Adrenal gland (tissue), 12 donors: ENCODE data around the gene SCYGR2. TPM values are rescaled to one million over a fixed set of nuclear protein-coding genes. Genes with fewer than 3 reads are reported as not detected.

ENCODE experiments used
- DNase-seq, 7 donors: peaks; one replicate each; pipeline ENCODE4 v3.0.0-alpha.2; 2019 to 2020
- H3K27ac ChIP-seq, 5 donors: fragments of 200-600 bp; sonication (generic) in 4 of 5; 1 replicate in 3 of 5; 2 replicates in 2 of 5; pipeline versions ENCODE4 v1.5.1 to v1.8.0; 2016 to 2020; ENCODE audit warnings: mild to moderate bottlenecking in 1 of 5
- H3K27me3 ChIP-seq: fragments of 200-600 bp; 2 replicates; pipeline ENCODE4 v1.8.0; 2021
- H3K36me3 ChIP-seq, 2 donors: fragments of 200-600 bp; replicated peaks in 1 of 2; 1 replicate in 1 of 2; 2 replicates in 1 of 2; pipeline versions ENCODE4 v1.5.1 to v1.8.0; 2018 to 2022
- H3K4me1 ChIP-seq, 2 donors: fragments of 200-600 bp; replicated peaks in 1 of 2; 1 replicate in 1 of 2; 2 replicates in 1 of 2; pipeline versions ENCODE4 v1.5.1 to v1.8.0; 2018 to 2021
- H3K4me3 ChIP-seq, 4 donors: fragments of 200-600 bp; sonication (generic) in 3 of 4; one replicate each; pipeline ENCODE4 v1.5.1; 2016 to 2018
- H3K9me3 ChIP-seq, 3 donors: fragments of 200-600 bp; sonication (generic) in 1 of 3; replicated peaks in 1 of 3; 1 replicate in 2 of 3; 2 replicates in 1 of 3; pipeline versions ENCODE4 v1.5.1 to v1.8.0; 2016 to 2021
- POLR2A ChIP-seq, 2 donors: fragments of 450-650 bp; IDR thresholded peaks; one replicate each; pipeline ENCODE4 v1.6.1; 2017; ENCODE audit warnings: antibody characterized with exemption in 2 of 2, mild to moderate bottlenecking in 2 of 2, moderate library complexity in 1 of 2
- WGBS, 4 donors: extraction: QIAGEN DNeasy Blood & Tissue Kit in 2 of 4; methylation state at CpG; one replicate each; pipeline versions ENCODE4 v1.1.5 to v1.1.7; 2013 to 2017; 5-methylcytosine and 5-hydroxymethylcytosine counted together
- intact Hi-C, 2 donors: fragments of 100-400 bp; cut with DNase I; formaldehyde crosslinking; loops; one replicate each; pipeline versions ENCODE4 v1.14.1 to v1.15.0; 2022 to 2023
- polyA plus RNA-seq, 3 donors: library from polyadenylated mRNA; stranded (reverse); fragments of 200-250 nt in 2 of 3; fragments of 350-450 nt in 1 of 3; fragmentation: Illumina TruSeq in 1 of 3; extraction: RNeasy Lipid Tissue Mini Kit (QIAGEN cat#74804) in 1 of 3; gene quantifications; one replicate each; pipeline ENCODE4 v1.2.3, GENCODE V29; 2013 to 2014
- total RNA-seq, 9 donors: library from RNA; depleted of rRNA in 4 of 9; stranded (reverse); fragments of >200 nt in 4 of 9; fragments of 120-200 nt in 1 of 9; fragmentation: NEBNext Ultra II Directional in 1 of 9; extraction: Animal tissue kit (Norgen Biotek cat#: 25700) in 1 of 9; gene quantifications; one replicate each; pipeline versions ENCODE4 v1.1.0 to v1.2.4, GENCODE V29; 2013 to 2023
- TF ChIP-seq, protein P1 (sequence below), 6 experiments: fragments of 450-650 bp in 4 of 6; fragments of 200-600 bp in 2 of 6; sonication (generic) in 1 of 6; IDR thresholded peaks; 1 replicate in 5 of 6; 2 replicates in 1 of 6; pipeline versions ENCODE4 v1.5.1 to v1.8.0; 2016 to 2021; ENCODE audit warnings: antibody characterized with exemption in 6 of 6, mild to moderate bottlenecking in 2 of 6, moderate library complexity in 1 of 6
- donor health status: healthy with polysubstance abuse.
- donor health status: Bipolar disorder and iron deficiency.
- donor health status: DM: yes; HTN: yes; CAD: no.
- donor health status: DM: no; HTN: no; CAD: no.
- donor health status: DM: no; HTN: no; CAD: no.
- donor health status: DM: yes; HTN: yes; CAD: no.

SCYGR2 gene
- total and polyA plus RNA-seq, 12 donors = not detected

DNA sequence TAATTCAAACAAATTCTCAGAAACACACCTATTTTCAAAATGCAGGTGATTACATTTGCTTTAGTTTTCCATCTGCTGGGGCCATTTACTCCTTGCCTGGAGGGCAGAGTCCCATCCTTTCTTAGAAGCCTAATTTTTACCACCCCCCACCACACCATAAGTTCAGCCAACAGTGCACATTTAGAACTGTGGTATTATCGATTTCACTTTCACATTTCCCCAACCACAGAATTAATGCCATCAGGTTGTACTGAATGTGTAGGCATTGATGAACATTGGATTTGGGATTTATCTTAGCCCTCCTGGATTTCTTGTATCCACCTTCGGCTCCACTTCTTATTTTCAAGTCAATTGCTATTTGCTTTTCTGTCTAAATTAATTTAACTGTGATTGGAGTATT is 11.4 kb downstream of the SCYGR2 start:
- no peaks in the 10 kb centered on the region for H3K9me3 ChIP-seq
- DNase-seq = no peak
- no peaks in the 10 kb centered on the region for H3K27me3 ChIP-seq
- no peak for TF ChIP-seq POLR2A (IDR thresholded peaks at IDR 0.05)
- TF ChIP-seq, protein P1, sequence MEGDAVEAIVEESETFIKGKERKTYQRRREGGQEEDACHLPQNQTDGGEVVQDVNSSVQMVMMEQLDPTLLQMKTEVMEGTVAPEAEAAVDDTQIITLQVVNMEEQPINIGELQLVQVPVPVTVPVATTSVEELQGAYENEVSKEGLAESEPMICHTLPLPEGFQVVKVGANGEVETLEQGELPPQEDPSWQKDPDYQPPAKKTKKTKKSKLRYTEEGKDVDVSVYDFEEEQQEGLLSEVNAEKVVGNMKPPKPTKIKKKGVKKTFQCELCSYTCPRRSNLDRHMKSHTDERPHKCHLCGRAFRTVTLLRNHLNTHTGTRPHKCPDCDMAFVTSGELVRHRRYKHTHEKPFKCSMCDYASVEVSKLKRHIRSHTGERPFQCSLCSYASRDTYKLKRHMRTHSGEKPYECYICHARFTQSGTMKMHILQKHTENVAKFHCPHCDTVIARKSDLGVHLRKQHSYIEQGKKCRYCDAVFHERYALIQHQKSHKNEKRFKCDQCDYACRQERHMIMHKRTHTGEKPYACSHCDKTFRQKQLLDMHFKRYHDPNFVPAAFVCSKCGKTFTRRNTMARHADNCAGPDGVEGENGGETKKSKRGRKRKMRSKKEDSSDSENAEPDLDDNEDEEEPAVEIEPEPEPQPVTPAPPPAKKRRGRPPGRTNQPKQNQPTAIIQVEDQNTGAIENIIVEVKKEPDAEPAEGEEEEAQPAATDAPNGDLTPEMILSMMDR (IDR thresholded peaks at IDR 0.05) = no peak
- 76 to 93% (median 81%) methylated on average over 2 of the region's 2 CpGs for WGBS, 4 donors
- intact Hi-C loops = no loop called here
- no peaks in the 10 kb centered on the region for H3K4me1 ChIP-seq
- no peaks in the 10 kb centered on the region for H3K36me3 ChIP-seq
- no peak overlapping the region for H3K4me3 ChIP-seq
- H3K27ac ChIP-seq = no peak overlapping the region

- no peak for TF ChIP-seq POLR2A (IDR thresholded peaks at IDR 0.05)
- TF ChIP-seq, protein P1 (IDR thresholded peaks at IDR 0.05) = no peak
- intact Hi-C loops = no loop called here
- Histone ChIP-seq H3K27me3 (no peaks in the 10 kb centered on the region), H3K9me3 (no peaks in the 10 kb centered on the region), H3K36me3 (no peaks in the 10 kb centered on the region), H3K4me1 (no peaks in the 10 kb centered on the region), H3K4me3 (no peak overlapping the region), H3K27ac (no peak overlapping the region)
- 81 to 84% (median 82%) methylated on average over 11 of the region's 11 CpGs for WGBS, 4 donors
- DNase-seq = no peak
Measured at GRCh38 chr2:227612546-227613271, 14.0 kb downstream of the SCYGR2 start.

GRCh38 chr2:227613272-227613660 is 14.6 kb downstream of the SCYGR2 start:
- Histone ChIP-seq H3K9me3 (no peaks in the 10 kb centered on the region), H3K27ac (no peak overlapping the region), H3K4me3 (no peak overlapping the region), H3K36me3 (no peaks in the 10 kb centered on the region), H3K4me1 (no peaks in the 10 kb centered on the region), H3K27me3 (no peaks in the 10 kb centered on the region)
- intact Hi-C loops = no loop called here
- TF ChIP-seq, protein P1 (IDR thresholded peaks at IDR 0.05) = no peak
- no peak for DNase-seq
- WGBS, 4 donors = 65 to 77% (median 73%) methylated on average over 4 of the region's 4 CpGs

DNA sequence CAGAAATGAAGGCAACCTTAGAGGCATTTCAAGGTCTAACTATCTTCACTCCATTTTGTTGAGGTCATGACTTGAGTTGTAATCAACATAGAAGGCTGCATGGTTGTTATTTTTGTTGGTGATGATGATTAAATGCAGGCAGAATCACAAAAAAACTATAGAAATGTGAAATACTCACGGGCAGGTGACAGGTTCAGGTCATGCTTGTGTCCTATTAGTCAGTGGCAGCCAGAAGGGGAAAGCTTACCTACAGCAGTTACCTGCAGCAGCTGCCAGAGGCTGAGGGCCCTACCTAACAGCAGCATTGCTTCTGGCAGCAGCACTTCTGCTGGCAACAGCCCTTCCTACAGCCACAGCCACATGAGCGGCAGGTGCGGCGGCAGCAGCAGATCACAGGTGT is 15.6 kb downstream of the SCYGR2 start:
- Histone ChIP-seq H3K4me1 (no peaks in the 10 kb centered on the region), H3K9me3 (no peaks in the 10 kb centered on the region), H3K27ac (no peak overlapping the region), H3K36me3 (no peaks in the 10 kb centered on the region), H3K27me3 (no peaks in the 10 kb centered on the region), H3K4me3 (no peak overlapping the region)
- TF ChIP-seq POLR2A (IDR thresholded peaks at IDR 0.05) = no peak
- TF ChIP-seq, protein P1 (IDR thresholded peaks at IDR 0.05) = no peak
- intact Hi-C loops = no loop called here
- 40 to 93% (median 87%) methylated on average over 1 to 4 of the region's 4 CpGs for WGBS, 4 donors
- no peak for DNase-seq
